Neuronal stem cell (in vitro differentiated cells): Measurements from ENCODE around the gene PRR30.

Experiments used
- DNase-seq: peaks from one replicate; pipeline ENCODE4 v3.0.0-alpha.2; 2013; ENCODE audit warnings: low spot score
- H2AFZ ChIP-seq: one replicate; pipeline ENCODE4 v1.6.1; 2013; ENCODE audit warnings: mild to moderate bottlenecking, low read length, inconsistent platforms
- H2AK5ac ChIP-seq: 2 replicates; pipeline ENCODE4 v1.6.1; 2013; ENCODE audit warnings: low read depth, mild to moderate bottlenecking, inconsistent platforms, low read length, moderate library complexity, mixed read lengths
- H2BK120ac ChIP-seq: 2 replicates; pipeline ENCODE4 v1.6.1; 2013; ENCODE audit warnings: low read depth, mild to moderate bottlenecking, inconsistent platforms, low read length, moderate library complexity, mixed read lengths
- H2BK12ac ChIP-seq: one replicate; pipeline ENCODE4 v1.6.1; 2013; ENCODE audit warnings: low read length, inconsistent platforms
- H2BK15ac ChIP-seq: 2 replicates; pipeline ENCODE4 v1.6.1; 2013; ENCODE audit warnings: mild to moderate bottlenecking, low read length, inconsistent platforms, mixed read lengths
- H2BK5ac ChIP-seq: one replicate; pipeline ENCODE4 v1.6.1; 2013; ENCODE audit warnings: inconsistent platforms, mild to moderate bottlenecking, low read length, moderate library complexity
- H3K14ac ChIP-seq: one replicate; pipeline ENCODE4 v1.6.1; 2013; ENCODE audit warnings: low read length, inconsistent platforms
- H3K18ac ChIP-seq: 2 replicates; pipeline ENCODE4 v1.6.1; 2013; ENCODE audit warnings: low read length, inconsistent platforms
- H3K23ac ChIP-seq: 2 replicates; pipeline ENCODE4 v1.6.1; 2013; ENCODE audit warnings: low read depth, mild to moderate bottlenecking, mixed read lengths, low read length, inconsistent platforms; ENCODE audit not compliant: poor library complexity
- H3K27ac ChIP-seq: replicated peaks from 3 replicates; pipeline ENCODE4 v1.5.1; 2013; ENCODE audit warnings: low read length, inconsistent platforms
- H3K27me3 ChIP-seq, 3 experiments: 2 replicates each; pipeline ENCODE4 v1.6.1; 2013; ENCODE audit warnings: low read length in 3 of 3, mild to moderate bottlenecking in 2 of 3, inconsistent platforms in 1 of 3, low read depth in 1 of 3, mixed read lengths in 1 of 3, moderate library complexity in 1 of 3; ENCODE audit not compliant: control insufficient read depth in 3 of 3, insufficient read depth in 3 of 3
- H3K36me3 ChIP-seq, 2 donors: replicated peaks in 1 of 2; 2 replicates each; pipeline ENCODE4 v1.6.1; 2013; ENCODE audit warnings: low read length in 2 of 2; ENCODE audit not compliant: control insufficient read depth in 2 of 2, insufficient read depth in 2 of 2
- H3K4ac ChIP-seq: 2 replicates; pipeline ENCODE4 v1.6.1; 2013; ENCODE audit warnings: inconsistent platforms, mild to moderate bottlenecking, low read length, moderate library complexity
- H3K4me1 ChIP-seq, 2 donors: 1 replicate in 1 of 2; 2 replicates in 1 of 2; pipeline ENCODE4 v1.6.1; 2013; ENCODE audit warnings: low read length in 2 of 2, low read depth in 1 of 2; ENCODE audit not compliant: control insufficient read depth in 2 of 2, insufficient read depth in 1 of 2
- H3K4me2 ChIP-seq: one replicate; pipeline ENCODE4 v1.6.1; 2013; ENCODE audit warnings: mild to moderate bottlenecking, low read length, inconsistent platforms; ENCODE audit not compliant: insufficient read depth, poor library complexity, severe bottlenecking
- H3K4me3 ChIP-seq, 2 donors: 2 replicates each; pipeline ENCODE4 v1.5.1; 2013; ENCODE audit warnings: low read length in 2 of 2, mild to moderate bottlenecking in 2 of 2, inconsistent platforms in 1 of 2, moderate library complexity in 1 of 2
- H3K79me1 ChIP-seq: one replicate; pipeline ENCODE4 v1.6.1; 2013; ENCODE audit warnings: low read depth, mild to moderate bottlenecking, inconsistent platforms, low read length, moderate library complexity
- H3K9ac ChIP-seq: one replicate; pipeline ENCODE4 v1.6.1; 2013; ENCODE audit warnings: mild to moderate bottlenecking, low read depth, low read length, inconsistent platforms; ENCODE audit not compliant: poor library complexity
- H3K9me3 ChIP-seq, 2 donors: replicated peaks in 1 of 2; 2 replicates each; pipeline versions ENCODE3 to v1.6.1; 2013; ENCODE audit warnings: low read length in 2 of 2, mild to moderate bottlenecking in 2 of 2, inconsistent platforms in 1 of 2, low read depth in 1 of 2, mixed read lengths in 1 of 2, moderate library complexity in 1 of 2; ENCODE audit not compliant: control insufficient read depth in 2 of 2, insufficient read depth in 1 of 2
- H4K8ac ChIP-seq: one replicate; pipeline ENCODE4 v1.6.1; 2013; ENCODE audit warnings: low read depth, mild to moderate bottlenecking, inconsistent platforms, low read length, moderate library complexity
- H4K91ac ChIP-seq: one replicate; pipeline ENCODE4 v1.6.1; 2013; ENCODE audit warnings: low read length, low read depth, mild to moderate bottlenecking, inconsistent platforms; ENCODE audit not compliant: poor library complexity
- WGBS, 2 donors: extraction: QIAGEN DNeasy Blood & Tissue Kit; methylation state at CpG; one replicate each; pipeline ENCODE4 v1.1.7; 2013; ENCODE audit warnings: missing lambda C conversion rate in 2 of 2, mixed read lengths in 1 of 2; ENCODE audit not compliant: insufficient read length in 2 of 2, insufficient replicate concordance in 1 of 2; ENCODE audit errors: extremely low coverage in 2 of 2; 5-methylcytosine and 5-hydroxymethylcytosine counted together

The PRR30 gene

GRCh38 chr2:27127883-27128667, 11.1 kb downstream of the PRR30 start:
- no peaks in the 10 kb centered on the region for H3K9me3 ChIP-seq
- no CpG with 5 or more reads among the region's 9 CpGs for WGBS, 2 donors
- no peak overlapping the region for H2BK120ac ChIP-seq

GRCh38 chr2:27126252-27126710, 12.9 kb downstream of the PRR30 start:
- Histone ChIP-seq H3K14ac (no peak overlapping the region), H4K8ac (no peak overlapping the region), H3K9me3 (no peaks in the 10 kb centered on the region), H2AFZ (no peak overlapping the region), H4K91ac (no peak overlapping the region), H3K36me3 (peaks cover 15 to 25% of the 10 kb centered on the region in 2 donors), H3K23ac (no peak overlapping the region), H3K18ac (no peak overlapping the region), H2BK120ac (no peak overlapping the region), H3K4me2 (no peak overlapping the region), H3K79me1 (peaks cover under 1% of the 10 kb centered on the region), H2BK5ac (no peak overlapping the region), H2BK15ac (no peak overlapping the region), H3K4me1 (peaks cover 0 to 6% of the 10 kb centered on the region in 2 donors), H3K9ac (no peak overlapping the region), H3K27ac (no peak overlapping the region), H3K4me3 (no peak overlapping the region), H2AK5ac (no peak overlapping the region), H3K27me3 (peaks cover 0 to 34% (median 7%) of the 10 kb centered on the region in 3 experiments), H2BK12ac (no peak overlapping the region), H3K4ac (no peak overlapping the region)
- DNase-seq: no peak
- WGBS, 2 donors: no CpG with 5 or more reads among the region's 5 CpGs

More at GRCh38 chr2:27127883-27128667, 11.1 kb downstream of the PRR30 start:
- no peak for DNase-seq
- Histone ChIP-seq H3K4ac (no peak overlapping the region), H3K4me2 (no peak overlapping the region), H3K18ac (no peak overlapping the region), H3K4me3 (no peak overlapping the region), H3K23ac (no peak overlapping the region), H3K36me3 (peaks cover 28 to 43% of the 10 kb centered on the region in 2 donors), H2AFZ (no peak overlapping the region), H3K27me3 (peaks cover 0 to 16% (median 3%) of the 10 kb centered on the region in 3 experiments), H3K79me1 (peaks cover 6% of the 10 kb centered on the region), H3K27ac (no peak overlapping the region), H2BK5ac (no peak overlapping the region), H2AK5ac (no peak overlapping the region), H4K91ac (no peak overlapping the region), H3K9ac (no peak overlapping the region), H2BK12ac (no peak overlapping the region), H3K14ac (no peak overlapping the region), H2BK15ac (no peak overlapping the region), H4K8ac (no peak overlapping the region), H3K4me1 (peaks cover 0 to 8% of the 10 kb centered on the region in 2 donors)

GRCh38 chr2:27125104-27125503, 14.1 kb downstream of the PRR30 start:
- Histone ChIP-seq H2AFZ (no peak overlapping the region), H3K18ac (no peak overlapping the region), H2BK15ac (no peak overlapping the region), H3K14ac (no peak overlapping the region), H3K36me3 (peaks cover 4 to 13% of the 10 kb centered on the region in 2 donors), H2BK5ac (no peak overlapping the region), H2BK120ac (no peak overlapping the region), H2AK5ac (no peak overlapping the region), H3K23ac (no peak overlapping the region), H3K4me3 (no peak overlapping the region), H3K4me1 (peaks cover 0 to 6% of the 10 kb centered on the region in 2 donors), H4K91ac (no peak overlapping the region), H3K79me1 (no peaks in the 10 kb centered on the region), H3K27ac (no peak overlapping the region), H3K4ac (no peak overlapping the region), H3K4me2 (no peak overlapping the region), H3K27me3 (peaks cover 0 to 46% (median 10%) of the 10 kb centered on the region in 3 experiments), H3K9me3 (no peaks in the 10 kb centered on the region), H4K8ac (no peak overlapping the region), H3K9ac (no peak overlapping the region), H2BK12ac (no peak overlapping the region)
- WGBS, 2 donors: no CpG with 5 or more reads among the region's 3 CpGs
- DNase-seq: no peak

- H2BK15ac ChIP-seq: no peak within 1 kb of the TSS
- no peak within 1 kb of the TSS for H4K91ac ChIP-seq
- WGBS, 2 donors: no CpG with 5 or more reads among the region's 47 CpGs
- H2AK5ac ChIP-seq: peak within 1 kb of the TSS; percentile 0
- no peak within 1 kb of the TSS for H3K27ac ChIP-seq
- H3K4me2 ChIP-seq: peak within 1 kb of the TSS; percentile 66
- H4K8ac ChIP-seq: no peak within 1 kb of the TSS
- H2BK5ac ChIP-seq: no peak within 1 kb of the TSS
- H3K4me1 ChIP-seq: peaks cover 4 to 9% of the 10 kb centered on the region in 2 donors
- H3K14ac ChIP-seq: no peak within 1 kb of the TSS
- H3K36me3 ChIP-seq: no peaks in the 10 kb centered on the region
- peaks cover 0 to 4% of the 10 kb centered on the region in 2 donors for H3K9me3 ChIP-seq
- H3K27me3 ChIP-seq: peaks cover 6 to 61% (median 22%) of the 10 kb centered on the region in 3 experiments
- peak within 1 kb of the TSS; percentile 5 for H2BK12ac ChIP-seq
- H3K23ac ChIP-seq: peak within 1 kb of the TSS; percentile 36
- H2BK120ac ChIP-seq: no peak within 1 kb of the TSS
- H3K4me3 ChIP-seq: peak within 1 kb of the TSS; percentile 43 to 79
- no peak within 1 kb of the TSS for H3K4ac ChIP-seq
- no peak for DNase-seq
- H2AFZ ChIP-seq: peak within 1 kb of the TSS; percentile 94
- no peaks in the 10 kb centered on the region for H3K79me1 ChIP-seq
- H3K9ac ChIP-seq: peak within 1 kb of the TSS; percentile 17
- H3K18ac ChIP-seq: peak within 1 kb of the TSS; percentile 39
Observed at GRCh38 chr2:27123302-27124150, 15.7 kb downstream of the PRR30 start, which contains the start of gene ABHD1. TSS of gene ABHD1 (plus strand) at chr2:27123815. CDS start at chr2:27123949, 134 bp downstream.
